Adrenal gland (tissue), 5 donors: ENCODE results near the gene TINAGL1.

Experiments
- CTCF ChIP-seq, 6 experiments: fragments of 450-650 bp in 4 of 6; fragments of 200-600 bp in 2 of 6; sonication (generic) in 1 of 6; IDR thresholded peaks; 1 replicate in 5 of 6; 2 replicates in 1 of 6; pipeline versions ENCODE4 v1.5.1 to v1.8.0; 2016 to 2021; ENCODE audit warnings: antibody characterized with exemption in 6 of 6, mild to moderate bottlenecking in 2 of 6, moderate library complexity in 1 of 6
- POLR2A ChIP-seq, 2 donors: fragments of 450-650 bp; IDR thresholded peaks; one replicate each; pipeline ENCODE4 v1.6.1; 2017; ENCODE audit warnings: antibody characterized with exemption in 2 of 2, mild to moderate bottlenecking in 2 of 2, moderate library complexity in 1 of 2
- donor health status: DM: no; HTN: no; CAD: no.

GRCh38 chr1:31632649-31633048 is 56.3 kb downstream of the TINAGL1 start:
- TF ChIP-seq POLR2A (IDR thresholded peaks at IDR 0.05) (no peak), CTCF (IDR thresholded peaks at IDR 0.05) (no peak)
